ENCODE results near the gene GABARAPL1. TPM values are rescaled to one million over a fixed set of nuclear protein-coding genes. Genes with fewer than 3 reads are reported as not detected.

The GABARAPL1 gene
- total and polyA plus RNA-seq, 7 donors, result 36.1 to 268 (median 198) TPM

- H3K9me3 ChIP-seq, result no peaks in the 10 kb centered on the region
- no peaks in the 10 kb centered on the region for H3K4me1 ChIP-seq
- no peaks in the 10 kb centered on the region for H3K27me3 ChIP-seq (ENCODE audit: insufficient read depth in 3 of 3, low read length in 2 of 3)
- no peak for DNase-seq
- TF ChIP-seq, protein P1, sequence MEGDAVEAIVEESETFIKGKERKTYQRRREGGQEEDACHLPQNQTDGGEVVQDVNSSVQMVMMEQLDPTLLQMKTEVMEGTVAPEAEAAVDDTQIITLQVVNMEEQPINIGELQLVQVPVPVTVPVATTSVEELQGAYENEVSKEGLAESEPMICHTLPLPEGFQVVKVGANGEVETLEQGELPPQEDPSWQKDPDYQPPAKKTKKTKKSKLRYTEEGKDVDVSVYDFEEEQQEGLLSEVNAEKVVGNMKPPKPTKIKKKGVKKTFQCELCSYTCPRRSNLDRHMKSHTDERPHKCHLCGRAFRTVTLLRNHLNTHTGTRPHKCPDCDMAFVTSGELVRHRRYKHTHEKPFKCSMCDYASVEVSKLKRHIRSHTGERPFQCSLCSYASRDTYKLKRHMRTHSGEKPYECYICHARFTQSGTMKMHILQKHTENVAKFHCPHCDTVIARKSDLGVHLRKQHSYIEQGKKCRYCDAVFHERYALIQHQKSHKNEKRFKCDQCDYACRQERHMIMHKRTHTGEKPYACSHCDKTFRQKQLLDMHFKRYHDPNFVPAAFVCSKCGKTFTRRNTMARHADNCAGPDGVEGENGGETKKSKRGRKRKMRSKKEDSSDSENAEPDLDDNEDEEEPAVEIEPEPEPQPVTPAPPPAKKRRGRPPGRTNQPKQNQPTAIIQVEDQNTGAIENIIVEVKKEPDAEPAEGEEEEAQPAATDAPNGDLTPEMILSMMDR (IDR thresholded peaks at IDR 0.05), result no peak
- 68 to 73% (median 70%) methylated on average over 3 of the region's 3 CpGs for WGBS, 3 donors
- H3K36me3 ChIP-seq (ENCODE audit: insufficient read depth in 1 of 2, low read depth in 1 of 2), result no peaks in the 10 kb centered on the region
- intact Hi-C loops (cut with DNase I), result no loop called here
- H3K27ac ChIP-seq, result no peak overlapping the region
- no peak for ATAC-seq
- H3K4me3 ChIP-seq, result no peak overlapping the region
Observed at GRCh38 chr12:10169104-10169503, 43.6 kb upstream of the GABARAPL1 start.

- 87 to 98% (median 90%) methylated on average over 5 of the region's 5 CpGs for WGBS, 3 donors
- intact Hi-C loops (cut with DNase I), result no loop called here
- no peak overlapping the region for H3K27ac ChIP-seq
- DNase-seq, result no peak
- no peaks in the 10 kb centered on the region for H3K27me3 ChIP-seq (ENCODE audit: insufficient read depth in 3 of 3, low read length in 2 of 3)
- TF ChIP-seq, protein P1 (IDR thresholded peaks at IDR 0.05), result no peak
- no peaks in the 10 kb centered on the region for H3K36me3 ChIP-seq (ENCODE audit: insufficient read depth in 1 of 2, low read depth in 1 of 2)
- no peak overlapping the region for H3K4me3 ChIP-seq
- no peaks in the 10 kb centered on the region for H3K4me1 ChIP-seq
- H3K9me3 ChIP-seq, result no peaks in the 10 kb centered on the region
- no peak for ATAC-seq
Observed at GRCh38 chr12:10170216-10170615, 42.5 kb upstream of the GABARAPL1 start.

GRCh38 chr12:10171973-10172728 is 40.5 kb upstream of the GABARAPL1 start, which contains the start of gene OLR1:
Gene OLR1 (minus strand): TSS chr12:10172132. CDS start chr12:10172077, 55 bp downstream.
- Histone ChIP-seq H3K9me3 (no peaks in the 10 kb centered on the region), H3K36me3 (ENCODE audit: insufficient read depth in 1 of 2, low read depth in 1 of 2) (no peaks in the 10 kb centered on the region), H3K4me1 (no peaks in the 10 kb centered on the region), H3K4me3 (no peak within 1 kb of the TSS), H3K27ac (no peak within 1 kb of the TSS), H3K27me3 (ENCODE audit: insufficient read depth in 3 of 3, low read length in 2 of 3) (no peaks in the 10 kb centered on the region)
- 76 to 78% (median 77%) methylated on average over 7 of the region's 7 CpGs for WGBS, 3 donors
- DNase-seq, result no peak
- TF ChIP-seq, protein P1 (IDR thresholded peaks at IDR 0.05), result no peak
- intact Hi-C loops (cut with DNase I), result no loop called here
- ATAC-seq, result no peak

- no peak overlapping the region for H3K4me3 ChIP-seq
- H3K27me3 ChIP-seq (ENCODE audit: insufficient read depth in 3 of 3, low read length in 2 of 3), result no peaks in the 10 kb centered on the region
- TF ChIP-seq, protein P1 (IDR thresholded peaks at IDR 0.05), result no peak
- no peak for ATAC-seq
- intact Hi-C loops (cut with DNase I), result no loop called here
- H3K9me3 ChIP-seq, result no peaks in the 10 kb centered on the region
- WGBS, 3 donors, result 61 to 73% (median 71%) methylated on average over 2 of the region's 2 CpGs
- no peaks in the 10 kb centered on the region for H3K36me3 ChIP-seq (ENCODE audit: insufficient read depth in 1 of 2, low read depth in 1 of 2)
- DNase-seq, result no peak
- H3K4me1 ChIP-seq, result no peaks in the 10 kb centered on the region
- H3K27ac ChIP-seq, result no peak overlapping the region
Observed at GRCh38 chr12:10174986-10175614, 37.6 kb upstream of the GABARAPL1 start.
